HG03135 (cell line): ENCODE data around the gene TRAF4.
"Not testable (repeated sequence)": the region's sequence is repeated elsewhere in the genome, so short reads cannot be mapped to it uniquely, and the experiment has no call there.

Experiments used
- ATAC-seq: cut with Tn5 transposase; IDR thresholded peaks from one replicate; pipeline ENCODE4 v1.9.1; 2021; ENCODE audit warnings: mild to moderate bottlenecking, moderate library complexity; ENCODE audit not compliant: unreplicated experiment

TRAF4 gene

DNA sequence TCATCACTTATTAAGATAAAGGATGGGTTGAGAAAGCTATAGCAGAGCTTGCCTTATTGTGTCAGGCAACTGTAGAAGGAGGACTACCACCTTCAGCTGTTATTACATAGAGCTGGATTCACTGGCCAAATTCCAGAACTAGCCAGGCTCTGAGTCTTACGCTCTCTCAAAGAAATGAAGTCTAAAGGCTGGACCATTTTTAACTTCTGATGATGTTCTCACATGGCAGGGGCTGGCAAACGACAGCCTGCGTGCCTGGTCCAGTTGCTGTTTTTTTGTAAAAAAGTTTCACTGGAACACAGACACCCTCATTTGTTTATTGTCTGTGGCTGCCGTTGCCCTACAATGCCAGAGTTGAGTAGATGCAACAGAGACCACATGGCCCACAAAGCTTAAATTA is 21.2 kb downstream of the TRAF4 start:
- no peak for ATAC-seq

DNA sequence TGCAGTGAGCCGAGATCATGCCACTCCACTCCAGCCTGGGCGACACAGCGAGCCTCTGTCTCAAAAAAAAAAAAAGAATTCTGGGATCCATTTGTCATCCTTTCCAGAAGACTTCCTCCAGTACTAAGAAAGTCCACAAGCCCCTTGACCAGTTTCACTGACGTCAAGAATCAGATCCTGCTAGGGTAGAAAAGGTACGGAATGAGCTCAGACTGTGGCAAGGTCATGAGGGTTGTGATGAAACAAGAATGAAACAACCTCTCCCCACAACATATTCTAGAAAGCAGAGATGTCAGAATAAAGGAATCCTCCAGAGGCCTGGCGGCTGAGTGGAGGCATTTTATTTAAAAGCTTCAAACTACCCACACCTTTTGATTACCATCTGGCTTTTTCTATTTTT is 29.9 kb downstream of the TRAF4 start:
- no peak for ATAC-seq

DNA sequence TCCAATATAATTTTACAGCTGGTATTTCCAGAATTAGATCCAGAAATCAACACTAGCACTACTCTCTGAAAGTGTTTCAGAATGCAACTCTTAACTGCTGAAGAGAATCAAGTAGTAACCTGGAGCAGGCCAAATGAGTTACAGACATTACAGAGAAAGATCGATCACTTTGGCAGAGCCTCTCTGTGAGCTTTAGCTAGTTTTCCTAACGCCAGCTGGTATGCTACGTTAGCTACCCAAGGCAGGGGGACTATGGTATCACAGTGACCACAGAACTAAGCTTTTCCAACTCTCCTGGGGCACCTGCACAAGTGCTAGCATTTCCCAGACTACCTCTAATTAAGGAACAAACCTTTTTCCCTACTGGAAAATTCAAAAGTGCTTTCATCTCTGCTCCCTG is 30.4 kb downstream of the TRAF4 start:
- ATAC-seq, result no peak

DNA sequence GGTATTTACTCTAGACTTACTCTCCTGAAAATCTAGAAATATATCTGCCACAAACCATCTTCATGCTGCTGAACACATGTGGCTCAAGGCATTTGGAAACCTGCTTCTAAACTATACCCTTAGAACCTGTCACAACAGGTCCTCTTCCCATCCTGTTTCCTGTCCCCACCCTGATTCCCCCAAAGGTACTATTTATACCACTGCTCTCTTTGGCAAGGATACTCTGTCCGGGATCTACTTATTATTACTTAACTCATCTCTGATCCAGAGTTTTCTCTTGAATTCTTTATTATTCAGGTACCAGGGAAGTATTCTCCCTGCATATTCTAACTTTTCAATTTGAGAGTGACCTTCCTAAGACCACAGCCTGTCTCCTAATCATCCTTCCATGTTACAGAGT is 33.4 kb downstream of the TRAF4 start:
- no peak for ATAC-seq

DNA sequence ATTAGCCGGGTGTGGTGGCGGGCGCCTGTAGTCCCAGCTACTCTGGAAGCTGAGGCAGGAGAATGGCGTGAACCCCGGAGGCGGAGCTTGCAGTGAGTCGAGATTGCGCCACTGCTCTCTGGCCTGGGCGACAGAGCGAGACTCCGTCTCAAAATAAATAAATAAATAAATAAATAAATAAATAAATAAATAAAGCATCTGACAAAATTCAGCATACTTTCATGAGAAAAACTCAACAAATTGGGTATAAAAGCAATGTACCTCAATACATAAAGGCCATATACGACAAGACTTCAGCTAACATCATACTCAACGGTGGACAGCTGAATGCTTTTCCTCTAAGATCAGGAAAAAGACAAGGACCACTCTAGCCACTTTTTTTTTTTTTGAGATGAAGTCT is 35.8 kb downstream of the TRAF4 start:
- ATAC-seq, result not testable (repeated sequence)

DNA sequence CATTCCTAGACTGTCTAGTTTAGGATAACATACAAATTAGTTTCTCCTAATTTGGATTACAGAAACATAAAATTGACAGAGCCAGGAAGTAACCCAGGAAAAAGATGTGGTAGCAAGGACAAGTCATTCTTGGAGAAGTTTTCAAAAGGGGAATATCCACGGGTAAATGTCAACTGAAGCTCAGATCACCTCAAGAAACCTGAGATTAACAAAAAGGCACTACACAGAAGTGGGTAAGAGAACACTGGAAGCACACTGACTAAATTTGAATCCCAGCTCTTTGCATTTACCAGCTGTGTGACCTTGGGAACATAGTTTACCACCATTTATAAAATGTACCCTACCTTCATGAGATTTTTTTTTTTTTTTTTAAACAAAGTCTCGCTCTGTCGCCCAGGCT is 39.4 kb downstream of the TRAF4 start:
- no peak for ATAC-seq

DNA sequence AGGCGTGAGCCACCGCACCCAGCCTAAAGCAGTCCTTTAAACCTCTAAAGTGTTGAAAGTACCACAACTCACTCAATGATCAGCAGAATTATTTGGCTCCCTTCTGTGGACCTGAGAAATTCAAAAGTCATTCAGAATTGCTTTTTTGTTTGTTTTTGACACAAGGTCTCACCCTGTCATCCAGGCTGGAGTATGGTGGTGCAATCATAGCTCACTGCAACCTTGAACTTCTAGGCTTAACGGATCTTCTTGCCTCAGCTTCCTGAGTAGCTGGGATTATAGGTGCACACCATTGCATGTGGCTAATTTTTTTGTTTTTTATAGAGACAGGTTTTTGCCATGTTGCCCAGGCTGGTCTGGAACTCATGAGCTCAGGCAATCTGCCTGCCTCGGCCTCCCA is 44.3 kb downstream of the TRAF4 start:
- ATAC-seq, result no peak

DNA sequence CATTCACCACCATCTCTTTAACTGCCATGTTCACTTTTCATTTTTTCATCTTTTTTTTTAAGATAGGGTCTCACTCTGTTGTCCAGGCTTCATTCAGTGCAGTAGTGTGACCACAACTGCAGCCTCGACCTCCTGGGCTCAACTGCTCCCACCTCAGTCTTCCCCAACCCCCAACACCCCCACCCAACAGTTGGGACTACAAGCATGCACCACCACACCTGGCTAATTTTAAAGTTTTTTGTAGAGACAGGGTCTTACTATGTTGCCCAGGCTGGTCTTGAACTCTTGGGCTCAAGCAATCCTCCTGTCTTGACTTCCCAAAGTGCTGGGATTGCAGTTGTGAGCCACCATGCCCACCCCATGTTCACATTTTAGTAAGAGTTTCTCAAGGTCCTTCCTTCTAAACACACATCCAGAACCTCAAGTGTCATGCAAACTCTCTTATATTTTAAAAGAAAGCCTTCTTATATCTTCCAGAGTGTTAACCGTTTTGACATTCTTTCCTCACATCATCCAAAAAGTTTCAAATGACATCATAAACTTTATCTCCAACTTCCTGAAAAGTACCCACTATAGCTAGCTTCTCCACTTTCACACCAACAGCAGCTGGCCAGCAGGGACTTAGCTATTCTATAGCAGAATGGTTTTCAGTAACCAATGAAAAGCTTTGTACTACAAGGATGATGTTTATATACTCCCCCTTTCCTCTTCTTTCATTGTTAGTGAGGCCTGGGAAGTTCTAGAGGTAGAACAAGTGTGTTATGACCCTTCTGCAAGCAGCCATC is 49.3 kb downstream of the TRAF4 start:
- no peak for ATAC-seq

DNA sequence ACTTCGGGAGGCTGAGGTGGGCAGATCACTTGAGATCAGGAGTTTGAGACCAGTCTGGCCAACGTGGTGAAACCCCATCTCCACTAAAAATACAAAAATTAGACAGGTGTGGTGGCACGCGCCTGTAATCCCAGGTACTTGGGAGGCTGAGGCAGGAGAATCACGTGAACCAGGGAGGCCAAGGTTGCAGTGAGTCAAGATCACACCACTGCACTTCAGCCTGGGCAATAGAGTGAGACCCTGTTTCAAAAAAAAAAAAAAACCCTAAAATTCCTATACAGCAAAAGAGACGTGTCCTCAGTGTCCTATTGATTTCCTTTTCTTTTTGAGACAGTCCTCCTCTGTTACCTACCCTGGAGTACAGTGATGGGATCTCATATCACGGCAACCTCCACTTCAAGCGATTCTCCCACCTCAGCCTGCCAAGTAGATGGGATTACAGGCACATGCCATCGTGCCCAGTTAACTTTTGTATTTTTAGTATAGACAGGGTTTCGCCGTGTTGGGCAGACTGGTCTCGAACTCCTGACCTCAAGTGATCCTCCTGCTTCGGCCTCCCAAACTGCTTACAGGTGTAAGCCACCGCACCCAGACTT is 51.1 kb downstream of the TRAF4 start:
- not testable (repeated sequence) for ATAC-seq

DNA sequence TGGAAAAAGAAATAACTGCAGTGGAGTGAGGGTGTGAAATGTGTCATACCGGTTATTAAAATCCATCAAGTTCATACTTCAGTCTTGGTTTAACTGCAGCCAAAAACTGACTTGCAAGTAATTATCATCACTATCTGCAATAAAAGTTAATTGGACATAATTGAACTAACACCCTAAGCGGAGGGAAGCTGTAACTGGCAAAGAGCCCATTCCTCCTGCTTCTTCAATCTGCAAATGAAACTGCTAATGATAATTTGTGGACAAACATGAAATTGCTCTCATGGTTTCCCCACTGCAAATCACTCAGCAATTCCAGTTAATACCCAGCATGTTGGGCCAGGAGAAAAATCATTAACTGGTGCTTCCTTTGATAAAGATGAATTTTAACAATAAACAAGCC is 52.3 kb downstream of the TRAF4 start:
- no peak for ATAC-seq
